ENCODE measurements around the gene DGKG. TPM values are rescaled to one million over a fixed set of nuclear protein-coding genes. Genes with fewer than 3 reads are reported as not detected.

The DGKG gene
- 1 to 10 TPM in 1 of 2 donors, under 1 TPM in 1; 0.42 to 1.0 TPM for total RNA-seq

DNA sequence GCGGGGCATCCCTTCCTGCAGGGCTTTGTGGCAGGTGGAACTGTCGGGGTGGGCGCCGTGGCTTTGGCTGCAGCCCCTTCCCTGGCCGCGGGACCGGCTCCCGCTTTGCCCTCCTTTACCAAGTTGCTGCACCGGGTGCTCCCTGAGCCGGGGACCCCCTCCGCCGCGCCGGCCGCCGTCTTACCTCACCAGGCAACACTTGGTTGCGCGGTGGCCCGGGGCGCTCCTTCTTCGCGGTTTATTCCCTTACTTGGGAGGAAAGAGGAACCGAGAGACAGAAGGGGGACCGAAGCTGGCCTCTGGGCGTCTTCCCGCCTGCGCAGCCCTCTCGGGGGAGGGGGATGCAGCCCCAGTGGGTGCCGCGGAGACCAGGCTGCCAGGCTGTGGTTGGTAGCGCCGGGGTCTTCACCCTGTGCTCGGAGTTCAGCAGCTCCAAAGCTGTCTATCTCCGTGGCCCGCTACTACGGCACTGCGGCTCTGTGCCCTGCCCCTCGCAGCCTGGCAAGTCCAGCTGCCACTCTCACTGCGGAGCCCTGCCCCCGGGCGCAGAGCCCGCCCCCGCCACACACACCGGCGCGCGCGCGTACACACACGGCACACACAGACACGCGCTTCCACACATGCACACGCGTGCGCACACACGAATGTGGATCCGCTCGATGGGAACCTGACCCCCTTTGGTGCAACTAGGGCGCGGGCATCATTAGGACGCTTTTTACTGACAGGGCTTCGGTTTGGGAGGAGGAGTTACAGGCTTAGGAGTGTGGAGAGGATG is at the start of gene DGKG:
DGKG (minus strand) TSS at position 473 of the 775 bp plus-strand sequence. CDS start 41,775 bp downstream, outside the sequence.
- ATAC-seq (replicated peaks in 1 of 2) (peak; percentile 87), DNase-seq (peak; percentile 53 to 54)
- Mint-ChIP-seq H3K27me3 (ENCODE audit: low read depth) (peaks cover 59% of the 10 kb centered on the region), H3K4me3 (peak within 1 kb of the TSS; percentile 71 to 72), H3K9me3 (no peaks in the 10 kb centered on the region), H3K27ac (no peak within 1 kb of the TSS), H3K4me1 (ENCODE audit: low read depth) (peaks cover 12% of the 10 kb centered on the region), H3K36me3 (ENCODE audit: insufficient read depth in 2 of 2) (no peaks in the 10 kb centered on the region)

DNA sequence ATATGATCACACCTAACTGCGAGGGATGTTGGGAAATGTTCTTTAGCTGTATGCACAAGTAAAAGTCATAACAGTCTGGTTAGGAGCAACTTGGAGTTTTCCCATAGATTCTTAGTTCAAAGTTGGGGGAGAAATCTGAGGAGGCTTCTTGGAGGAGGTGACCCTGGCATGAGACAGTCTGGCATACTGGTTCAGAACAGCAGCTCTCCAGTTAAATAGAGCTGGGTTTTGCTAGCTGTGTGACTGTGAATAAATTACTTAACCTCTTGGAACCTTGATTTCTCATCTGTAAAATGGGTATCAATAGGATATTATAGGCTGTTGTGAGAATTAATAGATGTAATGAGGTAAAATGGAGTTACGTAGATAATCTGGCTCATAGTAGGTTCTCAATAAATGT is 49.1 kb upstream of the DGKG start:
- H3K4me3 Mint-ChIP-seq, result no peak overlapping the region

DNA sequence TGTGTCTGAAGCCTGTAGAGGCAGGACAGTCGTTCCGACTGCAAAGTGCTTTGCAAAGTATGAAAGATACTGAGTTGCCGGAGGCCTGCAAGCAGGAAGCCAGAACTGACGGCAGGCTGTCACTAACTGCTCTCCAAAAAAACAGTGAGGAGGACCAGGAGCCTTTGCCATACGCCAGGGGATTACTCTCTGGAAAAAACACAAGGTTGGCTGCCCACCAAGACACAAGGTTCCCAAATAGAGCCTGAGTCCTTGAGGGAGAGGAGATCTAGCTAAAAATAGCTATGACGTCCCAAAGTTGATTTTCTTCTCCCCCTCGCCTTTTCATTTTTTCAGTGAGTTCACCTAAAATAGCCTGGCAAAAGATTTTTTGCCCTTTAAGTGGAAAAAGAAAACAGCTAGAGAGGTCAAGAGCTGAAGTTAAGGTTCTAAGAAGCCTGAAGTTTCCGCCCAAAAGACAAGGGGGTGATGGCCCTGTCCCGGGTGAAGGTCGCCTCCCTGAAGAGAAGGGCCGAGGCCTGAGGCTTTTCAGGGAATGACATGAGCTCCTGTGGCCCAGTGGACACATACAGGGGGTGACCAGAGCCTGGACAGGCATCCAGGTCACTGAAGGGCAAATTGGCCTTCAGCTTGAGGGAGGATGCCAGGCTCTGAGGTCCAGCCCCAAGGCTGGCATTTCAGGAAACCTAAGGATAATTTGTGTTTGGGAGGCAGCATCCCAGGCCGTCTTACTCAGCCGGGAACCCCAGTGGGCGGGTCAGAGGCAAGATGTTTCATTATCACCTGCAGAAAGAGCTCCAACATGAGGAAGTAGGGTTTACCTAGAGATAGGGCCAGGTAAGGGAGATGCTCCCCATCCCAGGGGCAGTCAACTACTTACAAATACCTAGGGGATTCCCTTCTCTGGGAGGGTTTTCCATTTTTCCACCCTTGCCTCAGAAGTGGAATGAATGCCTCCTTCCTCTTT is 44.9 kb upstream of the DGKG start:
- H3K4me3 Mint-ChIP-seq, result no peak overlapping the region
- no peaks in the 10 kb centered on the region for H3K9me3 Mint-ChIP-seq
- H3K36me3 Mint-ChIP-seq (ENCODE audit: insufficient read depth in 2 of 2), result no peaks in the 10 kb centered on the region
- peaks cover 10% of the 10 kb centered on the region for H3K4me1 Mint-ChIP-seq (ENCODE audit: low read depth)
- ATAC-seq (replicated peaks in 1 of 2), result no peak
- H3K27me3 Mint-ChIP-seq (ENCODE audit: low read depth), result peaks cover 19% of the 10 kb centered on the region
- no peak overlapping the region for H3K27ac Mint-ChIP-seq
- no peak for DNase-seq

More for the DNA sequence above, 49.1 kb upstream of the DGKG start:
- no peak overlapping the region for H3K27ac Mint-ChIP-seq
- ATAC-seq (replicated peaks in 1 of 2) (no peak), DNase-seq (no peak)
- H3K36me3 Mint-ChIP-seq (ENCODE audit: insufficient read depth in 2 of 2), result no peaks in the 10 kb centered on the region
- H3K9me3 Mint-ChIP-seq, result no peaks in the 10 kb centered on the region
- peaks cover 29% of the 10 kb centered on the region for H3K27me3 Mint-ChIP-seq (ENCODE audit: low read depth)
- peaks cover 41% of the 10 kb centered on the region for H3K4me1 Mint-ChIP-seq (ENCODE audit: low read depth)

DNA sequence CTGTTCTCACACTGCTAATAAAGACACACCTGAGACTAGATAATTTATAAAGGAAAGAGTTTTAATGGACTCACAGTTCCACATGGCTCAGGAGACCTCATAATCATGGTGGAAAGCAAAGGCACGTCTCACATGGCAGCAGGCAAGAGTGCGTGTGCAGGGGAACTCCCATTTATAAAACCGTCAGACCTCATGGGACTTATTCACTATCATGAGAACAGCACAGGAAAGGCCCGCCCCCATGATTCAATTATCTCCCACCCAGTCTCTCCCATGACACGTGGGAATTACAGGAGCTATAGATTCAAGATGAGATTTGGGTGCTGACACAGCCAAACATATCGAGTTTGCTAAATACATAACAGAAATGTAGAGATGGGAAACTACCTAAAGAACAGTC is 39.5 kb upstream of the DGKG start:
- Mint-ChIP-seq H3K4me3 (no peak overlapping the region), H3K27ac (no peak overlapping the region), H3K36me3 (ENCODE audit: insufficient read depth in 2 of 2) (no peaks in the 10 kb centered on the region), H3K27me3 (ENCODE audit: low read depth) (peaks cover 25% of the 10 kb centered on the region), H3K9me3 (no peaks in the 10 kb centered on the region), H3K4me1 (ENCODE audit: low read depth) (no peaks in the 10 kb centered on the region)
- no peak for ATAC-seq (replicated peaks in 1 of 2)
- DNase-seq, result no peak

DNA sequence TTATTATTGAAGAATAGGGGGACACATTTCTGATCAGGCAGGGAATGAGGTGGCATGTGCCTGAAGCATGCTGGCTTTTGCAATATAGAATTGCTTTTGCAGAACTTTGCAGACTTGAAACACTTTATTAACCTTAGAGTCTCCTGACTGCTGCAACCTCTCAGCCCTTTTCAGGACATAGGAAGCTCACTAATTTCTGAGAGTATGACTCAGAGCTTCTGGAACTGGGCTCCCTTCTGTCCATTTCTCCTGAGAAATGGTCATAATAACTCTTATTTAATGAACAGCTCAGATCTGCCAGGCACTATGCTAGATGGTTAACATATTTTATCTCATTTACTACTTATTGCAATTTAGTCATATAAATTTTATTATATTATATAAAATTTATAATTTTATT is 38.6 kb upstream of the DGKG start:
- DNase-seq (no peak), ATAC-seq (replicated peaks in 1 of 2) (no peak)
- Mint-ChIP-seq H3K4me3 (no peak overlapping the region), H3K4me1 (ENCODE audit: low read depth) (no peaks in the 10 kb centered on the region), H3K27me3 (ENCODE audit: low read depth) (peaks cover 25% of the 10 kb centered on the region), H3K36me3 (ENCODE audit: insufficient read depth in 2 of 2) (no peaks in the 10 kb centered on the region), H3K9me3 (no peaks in the 10 kb centered on the region), H3K27ac (no peak overlapping the region)

DNA sequence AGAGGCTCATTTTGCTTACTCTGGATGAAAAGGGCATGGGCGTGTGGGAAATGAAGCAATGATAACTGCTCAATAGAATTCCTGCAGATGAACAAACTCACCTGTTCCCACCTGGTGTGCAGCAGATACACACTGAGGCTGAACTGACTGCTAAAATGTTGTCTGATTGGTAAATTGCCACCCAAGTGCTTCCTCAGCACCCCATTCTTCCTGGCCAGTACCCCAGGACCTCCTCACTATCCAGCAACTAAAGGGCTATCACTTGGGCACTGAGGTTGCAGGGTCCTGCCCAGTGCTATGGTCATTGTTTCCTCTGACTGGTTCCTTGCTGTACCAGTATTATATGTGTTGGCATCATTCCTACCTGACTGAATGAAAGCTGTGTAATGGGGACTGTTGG is 38.0 kb upstream of the DGKG start:
- Mint-ChIP-seq H3K27me3 (ENCODE audit: low read depth) (peaks cover 25% of the 10 kb centered on the region), H3K4me3 (no peak overlapping the region), H3K4me1 (ENCODE audit: low read depth) (no peaks in the 10 kb centered on the region), H3K36me3 (ENCODE audit: insufficient read depth in 2 of 2) (no peaks in the 10 kb centered on the region), H3K9me3 (no peaks in the 10 kb centered on the region), H3K27ac (no peak overlapping the region)
- no peak for ATAC-seq (replicated peaks in 1 of 2)
- no peak for DNase-seq

DNA sequence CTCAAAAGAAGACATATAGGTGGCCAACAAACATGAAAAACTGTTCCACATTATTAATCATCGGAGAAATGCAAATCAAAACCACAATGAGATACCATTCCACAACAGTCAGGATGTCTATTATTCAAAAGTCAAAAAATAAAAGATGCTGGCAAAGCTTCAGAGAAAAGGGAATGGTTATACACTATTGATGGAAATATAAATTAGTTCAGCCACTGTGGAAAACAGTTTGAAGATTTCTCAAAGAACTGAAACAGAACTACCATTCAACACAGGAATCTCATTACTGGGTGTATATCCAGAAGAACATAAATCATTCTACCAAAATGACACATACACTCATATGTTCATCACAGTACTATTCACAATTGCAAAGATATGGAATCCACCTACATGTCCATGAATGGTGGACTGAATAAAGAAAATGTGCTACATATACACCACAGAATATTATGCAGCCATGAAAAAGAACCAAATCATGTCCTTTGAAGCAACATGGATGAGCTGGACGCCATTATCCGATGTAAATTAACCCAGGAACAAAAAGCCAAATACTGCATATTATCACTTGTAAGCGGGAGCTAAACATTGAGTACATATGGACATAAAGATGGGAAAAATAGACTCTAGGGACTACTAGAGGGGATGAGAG is 32.7 kb upstream of the DGKG start:
- no peak overlapping the region for H3K4me3 Mint-ChIP-seq
- peaks cover 21% of the 10 kb centered on the region for H3K27me3 Mint-ChIP-seq (ENCODE audit: low read depth)
- no peak overlapping the region for H3K27ac Mint-ChIP-seq
- DNase-seq, result no peak
- H3K36me3 Mint-ChIP-seq (ENCODE audit: insufficient read depth in 2 of 2), result no peaks in the 10 kb centered on the region
- peaks cover 3 to 4% of the 10 kb centered on the region in 2 donors for H3K9me3 Mint-ChIP-seq
- ATAC-seq (replicated peaks in 1 of 2), result peak in 1 of 2 donors; percentile 45
- H3K4me1 Mint-ChIP-seq (ENCODE audit: low read depth), result no peaks in the 10 kb centered on the region

DNA sequence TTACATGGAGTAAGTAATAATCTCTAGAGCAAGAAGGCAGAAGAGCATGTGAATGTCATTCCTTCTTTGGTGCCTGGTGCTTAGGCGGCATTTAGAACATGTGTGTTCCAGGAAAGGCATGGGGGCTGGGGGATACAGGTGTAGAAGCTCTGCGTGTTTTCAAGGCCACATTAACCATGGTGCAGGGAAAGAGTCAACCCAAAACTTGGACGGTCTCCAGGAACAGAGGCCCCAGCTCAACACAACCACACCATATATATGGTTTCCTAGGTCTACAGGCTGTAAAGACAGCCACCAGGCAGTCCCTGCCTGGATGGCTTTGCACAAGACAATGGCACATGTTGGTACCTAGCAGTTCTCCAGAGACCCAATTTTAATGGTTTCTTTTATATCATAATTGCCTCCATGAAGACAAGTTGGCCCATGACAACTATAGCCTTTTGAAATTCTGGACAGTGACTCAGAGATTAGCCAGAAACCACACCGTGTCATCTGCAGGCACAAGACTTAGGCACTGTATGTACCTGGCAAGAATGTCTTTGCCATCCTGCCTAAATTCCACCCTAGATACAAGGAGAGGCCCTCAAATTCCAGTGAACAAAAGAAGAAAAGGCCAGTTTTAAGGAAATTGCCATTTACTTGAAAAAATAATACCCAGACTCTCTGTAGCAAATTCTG is 25.0 kb upstream of the DGKG start:
- peak; percentile 42 to 44 for DNase-seq
- peak; percentile 72 to 80 for ATAC-seq (replicated peaks in 1 of 2)
- peaks cover 2 to 5% of the 10 kb centered on the region in 2 donors for H3K9me3 Mint-ChIP-seq
- H3K27ac Mint-ChIP-seq, result no peak overlapping the region
- H3K36me3 Mint-ChIP-seq (ENCODE audit: insufficient read depth in 2 of 2), result no peaks in the 10 kb centered on the region
- H3K4me3 Mint-ChIP-seq, result peak overlapping the region in 1 of 2 donors; percentile 14
- H3K27me3 Mint-ChIP-seq (ENCODE audit: low read depth), result peaks cover 34% of the 10 kb centered on the region
- H3K4me1 Mint-ChIP-seq (ENCODE audit: low read depth), result peaks cover 38% of the 10 kb centered on the region

DNA sequence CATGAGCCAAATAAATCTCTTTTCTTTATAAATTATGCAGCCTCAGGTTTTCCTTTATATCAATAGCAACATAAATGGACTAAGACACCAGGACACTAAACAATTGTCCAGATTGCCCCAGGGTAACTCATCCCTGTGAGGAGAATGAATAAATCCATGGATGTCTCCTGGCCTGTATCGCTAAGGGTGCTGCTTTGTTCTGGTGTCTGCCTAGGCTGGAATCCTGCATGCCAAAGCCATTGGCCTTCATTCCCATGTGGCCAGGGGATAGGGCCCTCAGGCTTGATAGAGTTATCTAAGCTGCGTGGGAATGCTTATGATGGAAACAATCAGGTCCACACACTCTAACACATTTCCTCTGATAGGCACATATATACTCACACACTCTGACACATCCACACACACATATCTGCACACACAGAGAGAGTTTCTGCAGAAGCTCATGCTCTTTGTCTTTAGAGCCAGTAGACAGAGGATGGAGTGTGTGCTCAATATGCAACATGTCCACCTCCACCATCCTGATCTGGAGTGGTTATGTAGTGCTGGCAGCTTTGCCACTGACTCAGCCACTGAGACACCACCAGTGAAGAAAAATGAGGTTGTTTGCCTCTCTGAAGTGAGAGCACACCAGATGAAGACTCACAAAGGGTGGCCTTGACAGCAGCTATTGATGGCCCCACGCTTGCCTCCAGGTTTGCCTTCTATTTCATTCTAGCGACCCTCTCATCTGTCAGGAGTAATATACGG is 24.0 kb upstream of the DGKG start:
- H3K9me3 Mint-ChIP-seq, result peaks cover 2 to 5% of the 10 kb centered on the region in 2 donors
- peak; percentile 52 to 61 for ATAC-seq (replicated peaks in 1 of 2)

DNA sequence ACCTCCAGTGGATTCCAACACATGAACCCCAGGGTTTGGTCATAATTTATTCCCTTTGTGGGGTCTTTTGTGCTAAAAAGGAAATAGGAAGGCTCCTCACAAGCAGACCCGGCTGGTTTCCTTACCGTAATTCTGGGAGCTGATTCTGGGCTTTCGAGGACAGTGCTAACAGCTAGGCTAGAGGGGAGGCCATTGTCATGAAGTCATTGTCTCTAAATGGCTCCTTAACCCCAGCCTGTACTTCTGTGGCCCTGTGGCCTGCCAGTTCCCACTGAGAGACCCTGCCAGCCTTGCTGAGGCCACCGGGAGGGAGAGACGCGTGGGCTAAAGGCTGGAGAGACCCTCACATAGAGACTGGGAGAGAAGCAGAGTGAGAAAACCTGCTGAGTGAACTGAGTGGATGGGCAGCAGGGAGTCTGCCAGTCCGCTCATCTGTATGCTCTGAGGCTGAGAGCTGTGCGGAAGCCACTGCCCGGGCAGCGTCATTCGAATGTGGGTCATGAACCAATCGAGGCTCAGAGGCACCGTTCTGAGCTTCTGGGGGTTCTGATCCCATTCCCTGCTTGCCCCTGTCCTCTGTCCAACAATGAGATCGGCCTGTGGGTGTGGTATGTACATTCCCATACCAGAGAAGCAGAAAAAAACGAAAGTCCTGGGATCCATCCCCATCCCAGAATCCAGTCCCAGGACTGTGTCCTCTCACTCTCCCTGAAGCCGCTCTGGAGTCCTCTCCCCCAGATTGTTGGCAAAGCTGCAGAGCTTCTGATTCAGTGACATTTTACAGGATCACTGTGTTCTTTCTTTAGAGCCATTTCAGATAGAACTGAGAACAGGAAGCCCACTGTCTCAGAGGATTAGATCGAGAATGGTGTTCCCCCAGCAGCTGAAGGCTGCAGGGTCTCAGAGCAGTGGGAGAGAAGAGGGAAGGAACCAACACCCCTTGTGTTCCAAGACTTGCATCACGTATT is 21.3 kb upstream of the DGKG start:
- DNase-seq, result no peak
- Mint-ChIP-seq H3K4me1 (ENCODE audit: low read depth) (peaks cover 56% of the 10 kb centered on the region), H3K36me3 (ENCODE audit: insufficient read depth in 2 of 2) (peaks cover 4% of the 10 kb centered on the region in 2 donors), H3K27me3 (ENCODE audit: low read depth) (peaks cover 25% of the 10 kb centered on the region), H3K9me3 (peaks cover 4 to 5% of the 10 kb centered on the region in 2 donors), H3K4me3 (no peak overlapping the region), H3K27ac (no peak overlapping the region)
- no peak for ATAC-seq (replicated peaks in 1 of 2)

More for the DNA sequence above, 24.0 kb upstream of the DGKG start:
- H3K27ac Mint-ChIP-seq, result no peak overlapping the region
- peaks cover 32% of the 10 kb centered on the region for H3K27me3 Mint-ChIP-seq (ENCODE audit: low read depth)
- peaks cover 48% of the 10 kb centered on the region for H3K4me1 Mint-ChIP-seq (ENCODE audit: low read depth)
- H3K4me3 Mint-ChIP-seq, result peak overlapping the region in 1 of 2 donors; percentile 14
- peak in 1 of 2 donors; percentile 6 for DNase-seq
- H3K36me3 Mint-ChIP-seq (ENCODE audit: insufficient read depth in 2 of 2), result no peaks in the 10 kb centered on the region

DNA sequence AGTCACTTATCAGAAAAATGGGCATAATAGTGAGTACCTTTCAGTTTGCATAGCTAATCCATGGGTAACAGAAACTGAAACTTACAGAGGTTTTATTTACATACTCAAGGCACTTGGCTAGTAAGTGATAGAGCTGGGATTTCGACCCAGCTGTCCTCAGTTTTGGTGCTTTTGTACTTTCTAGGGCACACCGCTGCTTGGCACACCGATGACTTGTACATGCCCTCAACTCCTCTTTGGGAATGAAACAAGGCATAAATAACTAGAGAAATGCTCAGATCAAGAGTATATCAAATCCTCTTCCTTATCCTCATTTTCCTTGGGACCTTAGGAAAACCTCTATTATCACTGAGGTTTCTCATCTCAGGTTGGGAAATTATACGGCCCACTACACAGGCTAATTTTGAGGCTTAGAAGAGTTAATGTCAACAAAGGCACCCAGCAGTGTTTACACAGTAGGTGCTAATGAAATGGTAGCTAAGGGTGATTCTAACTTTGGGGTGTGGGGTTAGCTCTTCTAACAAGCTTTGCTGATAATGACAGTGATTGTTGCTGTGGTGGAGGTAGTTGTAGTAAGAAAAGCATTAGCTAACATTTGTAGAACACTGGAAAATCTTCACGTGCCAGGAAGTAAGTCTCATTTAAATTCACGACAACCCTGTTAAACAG is 20.3 kb upstream of the DGKG start:
- DNase-seq (no peak), ATAC-seq (replicated peaks in 1 of 2) (no peak)
- H3K27ac Mint-ChIP-seq, result no peak overlapping the region
- H3K4me1 Mint-ChIP-seq (ENCODE audit: low read depth), result peaks cover 51% of the 10 kb centered on the region
- H3K36me3 Mint-ChIP-seq (ENCODE audit: insufficient read depth in 2 of 2), result peaks cover 4% of the 10 kb centered on the region in 2 donors
- no peak overlapping the region for H3K4me3 Mint-ChIP-seq
- peaks cover 34% of the 10 kb centered on the region for H3K27me3 Mint-ChIP-seq (ENCODE audit: low read depth)
- H3K9me3 Mint-ChIP-seq, result peaks cover 4 to 5% of the 10 kb centered on the region in 2 donors

All from activated T-cell treated with anti-CD3 and anti-CD28 coated beads, Interleukin-2, amount 50 U/mL, for 72 hours (primary cell).